ENCODE measurements around the gene GRM5. TPM values are rescaled to one million over a fixed set of nuclear protein-coding genes. Genes with fewer than 3 reads are reported as not detected.
A peak's percentile ranks its signal among the peaks of the same experiment; 100 is the strongest.

Gene GRM5
- total RNA-seq, 2 donors from 2014 or later, result not detected

DNA sequence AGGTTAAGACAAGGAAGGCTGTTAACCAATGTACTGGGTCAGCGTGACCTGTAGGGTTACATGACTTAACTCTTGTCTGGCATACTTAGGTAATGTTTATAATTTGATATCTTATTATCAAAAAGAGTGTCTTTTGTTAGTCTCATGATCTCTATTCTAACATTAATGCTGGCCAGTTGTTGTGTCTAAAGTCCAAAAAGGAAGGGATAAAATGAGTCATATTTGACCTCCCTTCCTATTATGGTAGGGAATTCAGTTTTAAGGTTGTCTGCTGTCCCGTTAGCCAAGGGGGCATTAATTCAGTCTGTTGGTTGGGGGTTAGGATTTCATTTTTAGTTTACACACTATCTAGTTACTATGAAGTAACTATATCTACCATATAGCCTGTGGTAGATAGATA, 364.0 kb downstream of the GRM5 start:
- DNase-seq (no peak), ATAC-seq (replicated peaks in 1 of 2) (no peak)
- peaks cover 0 to 8% of the 10 kb centered on the region in 2 donors for H3K9me3 Mint-ChIP-seq
- no peaks in the 10 kb centered on the region for H3K4me1 Mint-ChIP-seq (ENCODE audit: low read depth)
- H3K27ac Mint-ChIP-seq, result no peak overlapping the region
- H3K27me3 Mint-ChIP-seq (ENCODE audit: low read depth), result no peaks in the 10 kb centered on the region
- H3K4me3 Mint-ChIP-seq, result no peak overlapping the region
- no peaks in the 10 kb centered on the region for H3K36me3 Mint-ChIP-seq (ENCODE audit: insufficient read depth in 2 of 2)

- no peak for DNase-seq
- no peak overlapping the region for H3K4me3 Mint-ChIP-seq
- no peaks in the 10 kb centered on the region for H3K9me3 Mint-ChIP-seq
- H3K36me3 Mint-ChIP-seq (ENCODE audit: insufficient read depth in 2 of 2), result no peaks in the 10 kb centered on the region
- H3K4me1 Mint-ChIP-seq (ENCODE audit: low read depth), result no peaks in the 10 kb centered on the region
- no peaks in the 10 kb centered on the region for H3K27me3 Mint-ChIP-seq (ENCODE audit: low read depth)
- no peak for ATAC-seq (replicated peaks in 1 of 2)
- no peak overlapping the region for H3K27ac Mint-ChIP-seq
Measured at GRCh38 chr11:88697139-88697538, 368.6 kb downstream of the GRM5 start.

- no peaks in the 10 kb centered on the region for H3K27me3 Mint-ChIP-seq (ENCODE audit: low read depth)
- no peak overlapping the region for H3K27ac Mint-ChIP-seq
Measured at GRCh38 chr11:88695689-88696414, 369.9 kb downstream of the GRM5 start.

DNA sequence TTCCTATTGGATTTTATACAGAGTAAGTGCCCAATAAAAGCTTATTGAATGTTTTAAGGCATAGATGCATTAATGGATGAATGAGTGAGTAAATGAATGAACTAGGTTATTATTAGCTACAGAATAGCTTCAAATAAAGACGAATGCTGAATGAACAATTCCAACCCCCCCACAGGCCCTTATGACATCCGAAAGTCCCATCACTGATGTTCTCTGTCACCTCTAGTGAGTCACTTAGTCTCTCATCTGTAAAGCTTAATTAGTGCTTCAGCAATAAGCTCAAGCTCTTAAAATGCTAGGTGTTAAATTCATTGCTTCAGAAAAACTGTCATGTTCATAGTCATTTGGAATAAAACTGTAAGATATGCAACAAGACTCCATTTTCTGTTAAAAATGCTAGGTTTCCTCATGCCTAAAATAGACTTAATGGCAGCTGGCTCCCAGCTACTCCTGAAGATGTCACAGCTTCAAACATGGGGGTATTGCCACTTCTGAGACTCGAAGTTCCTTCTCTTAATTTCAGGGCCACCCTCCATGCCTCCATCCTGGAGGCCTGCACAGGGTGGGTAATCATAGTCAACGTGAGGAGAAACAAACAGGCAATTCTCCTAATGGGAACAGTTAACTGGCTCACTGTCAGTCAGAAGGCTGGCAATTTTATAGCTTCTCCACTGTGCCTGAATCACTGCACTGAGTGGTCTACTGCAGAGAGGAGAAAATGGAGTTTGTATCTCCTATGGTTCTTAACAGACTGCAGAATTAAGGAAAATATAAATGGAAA, 373.3 kb downstream of the GRM5 start:
- Mint-ChIP-seq H3K4me3 (no peak overlapping the region), H3K27me3 (ENCODE audit: low read depth) (no peaks in the 10 kb centered on the region), H3K9me3 (no peaks in the 10 kb centered on the region), H3K27ac (no peak overlapping the region), H3K36me3 (ENCODE audit: insufficient read depth in 2 of 2) (no peaks in the 10 kb centered on the region), H3K4me1 (ENCODE audit: low read depth) (no peaks in the 10 kb centered on the region)
- DNase-seq (no peak), ATAC-seq (replicated peaks in 1 of 2) (no peak)

More at GRCh38 chr11:88695689-88696414, 369.9 kb downstream of the GRM5 start:
- no peak for DNase-seq
- Mint-ChIP-seq H3K4me1 (ENCODE audit: low read depth) (no peaks in the 10 kb centered on the region), H3K36me3 (ENCODE audit: insufficient read depth in 2 of 2) (no peaks in the 10 kb centered on the region), H3K4me3 (no peak overlapping the region), H3K9me3 (no peaks in the 10 kb centered on the region)
- no peak for ATAC-seq (replicated peaks in 1 of 2)

- ATAC-seq (replicated peaks in 1 of 2) (no peak), DNase-seq (no peak)
- H3K27ac Mint-ChIP-seq, result no peak overlapping the region
- no peaks in the 10 kb centered on the region for H3K27me3 Mint-ChIP-seq (ENCODE audit: low read depth)
- H3K36me3 Mint-ChIP-seq (ENCODE audit: insufficient read depth in 2 of 2), result no peaks in the 10 kb centered on the region
- peaks cover 0 to 4% of the 10 kb centered on the region in 2 donors for H3K9me3 Mint-ChIP-seq
- no peak overlapping the region for H3K4me3 Mint-ChIP-seq
- no peaks in the 10 kb centered on the region for H3K4me1 Mint-ChIP-seq (ENCODE audit: low read depth)
Measured at GRCh38 chr11:88689548-88690240, 376.1 kb downstream of the GRM5 start.

DNA sequence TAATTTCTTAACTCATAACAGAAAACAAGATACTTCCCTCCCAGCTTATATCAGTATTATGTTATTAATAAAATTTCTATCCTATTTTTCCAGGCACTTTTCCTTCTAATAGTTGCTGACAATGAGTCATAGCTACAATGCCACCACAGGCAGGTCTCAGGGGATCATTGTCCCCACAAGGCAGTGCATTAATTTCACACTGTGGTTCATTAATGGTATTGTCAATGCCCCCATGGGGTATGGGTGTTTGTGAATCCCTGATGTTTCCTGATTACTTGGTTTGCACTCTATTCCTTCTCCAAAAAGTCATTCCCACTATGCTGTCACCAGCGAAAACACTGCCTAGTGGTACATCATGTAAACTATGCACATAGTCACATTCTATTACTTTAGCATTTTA, 382.8 kb downstream of the GRM5 start:
- H3K27me3 Mint-ChIP-seq (ENCODE audit: low read depth), result no peaks in the 10 kb centered on the region

GRCh38 chr11:88680806-88681205, 385.0 kb downstream of the GRM5 start:
- ATAC-seq (replicated peaks in 1 of 2) (peak; percentile 32 to 51), DNase-seq (no peak)
- peaks cover 8% of the 10 kb centered on the region for H3K4me1 Mint-ChIP-seq (ENCODE audit: low read depth)
- H3K9me3 Mint-ChIP-seq, result peaks cover 0 to 9% of the 10 kb centered on the region in 2 donors
- peaks cover 2 to 3% of the 10 kb centered on the region in 2 donors for H3K36me3 Mint-ChIP-seq (ENCODE audit: insufficient read depth in 2 of 2)
- H3K4me3 Mint-ChIP-seq, result no peak overlapping the region
- H3K27me3 Mint-ChIP-seq (ENCODE audit: low read depth), result no peaks in the 10 kb centered on the region
- no peak overlapping the region for H3K27ac Mint-ChIP-seq

More for the DNA sequence above, 382.8 kb downstream of the GRM5 start:
- H3K4me1 Mint-ChIP-seq (ENCODE audit: low read depth), result peaks cover 8% of the 10 kb centered on the region
- ATAC-seq (replicated peaks in 1 of 2) (no peak), DNase-seq (no peak)
- H3K36me3 Mint-ChIP-seq (ENCODE audit: insufficient read depth in 2 of 2), result peaks cover 2 to 3% of the 10 kb centered on the region in 2 donors
- H3K27ac Mint-ChIP-seq, result no peak overlapping the region
- H3K9me3 Mint-ChIP-seq, result peaks cover 0 to 9% of the 10 kb centered on the region in 2 donors
- H3K4me3 Mint-ChIP-seq, result no peak overlapping the region

DNA sequence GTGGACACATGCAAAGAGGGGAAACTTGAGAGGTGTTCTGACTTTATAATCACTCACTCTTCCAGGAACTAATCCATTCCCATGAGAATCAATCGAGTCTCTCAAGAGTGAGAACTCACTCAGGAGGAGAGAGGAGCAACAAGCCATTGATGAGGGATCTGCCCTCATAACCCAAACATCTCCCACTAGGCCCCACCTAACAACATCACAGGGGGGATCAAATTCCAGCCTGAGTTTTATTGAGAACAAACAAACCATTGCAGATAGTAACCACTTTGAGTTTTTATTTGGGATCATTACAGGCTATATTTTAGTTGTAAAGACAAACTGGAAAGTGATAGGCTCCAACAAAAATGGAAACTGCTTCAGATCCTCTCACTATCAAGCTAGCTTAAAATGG, 399.4 kb downstream of the GRM5 start:
- H3K4me3 Mint-ChIP-seq, result no peak overlapping the region
- no peaks in the 10 kb centered on the region for H3K9me3 Mint-ChIP-seq
- no peak for DNase-seq
- ATAC-seq (replicated peaks in 1 of 2), result no peak
- H3K4me1 Mint-ChIP-seq (ENCODE audit: low read depth), result no peaks in the 10 kb centered on the region
- H3K36me3 Mint-ChIP-seq (ENCODE audit: insufficient read depth in 2 of 2), result no peaks in the 10 kb centered on the region
- H3K27ac Mint-ChIP-seq, result no peak overlapping the region
- no peaks in the 10 kb centered on the region for H3K27me3 Mint-ChIP-seq (ENCODE audit: low read depth)

GRCh38 chr11:88657076-88657738, 408.6 kb downstream of the GRM5 start:
- Mint-ChIP-seq H3K27ac (no peak overlapping the region), H3K4me1 (ENCODE audit: low read depth) (peaks cover 7% of the 10 kb centered on the region), H3K36me3 (ENCODE audit: insufficient read depth in 2 of 2) (no peaks in the 10 kb centered on the region), H3K4me3 (peak overlapping the region; percentile 2 to 44), H3K9me3 (no peaks in the 10 kb centered on the region), H3K27me3 (ENCODE audit: low read depth) (no peaks in the 10 kb centered on the region)
- ATAC-seq (replicated peaks in 1 of 2) (no peak), DNase-seq (no peak)

DNA sequence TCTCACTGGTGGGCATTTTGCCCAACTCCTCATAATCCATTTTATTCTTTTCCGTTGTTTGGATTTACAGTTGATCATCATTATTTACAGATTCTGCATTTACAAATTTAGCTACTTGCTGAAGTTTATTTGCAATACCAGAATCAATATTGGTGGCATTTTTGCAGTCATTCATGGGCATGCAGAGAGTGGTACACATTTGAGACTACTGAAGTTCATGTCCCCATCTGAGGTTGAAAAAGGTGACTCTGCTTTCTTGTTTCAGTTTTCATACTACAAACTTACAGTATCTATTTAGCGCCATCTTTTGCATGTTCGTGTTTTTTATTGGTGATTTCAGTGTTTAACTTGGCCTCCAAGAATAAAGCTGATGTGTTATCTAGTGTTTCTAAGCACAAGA, 409.5 kb downstream of the GRM5 start:
- DNase-seq, result no peak
- no peak overlapping the region for H3K27ac Mint-ChIP-seq
- H3K27me3 Mint-ChIP-seq (ENCODE audit: low read depth), result no peaks in the 10 kb centered on the region
- no peak overlapping the region for H3K4me3 Mint-ChIP-seq
- ATAC-seq (replicated peaks in 1 of 2), result no peak
- no peaks in the 10 kb centered on the region for H3K36me3 Mint-ChIP-seq (ENCODE audit: insufficient read depth in 2 of 2)
- peaks cover 7% of the 10 kb centered on the region for H3K4me1 Mint-ChIP-seq (ENCODE audit: low read depth)
- no peaks in the 10 kb centered on the region for H3K9me3 Mint-ChIP-seq

GRCh38 chr11:88655656-88656055, 410.1 kb downstream of the GRM5 start:
- ATAC-seq (replicated peaks in 1 of 2), result no peak
- H3K36me3 Mint-ChIP-seq (ENCODE audit: insufficient read depth in 2 of 2), result no peaks in the 10 kb centered on the region

DNA sequence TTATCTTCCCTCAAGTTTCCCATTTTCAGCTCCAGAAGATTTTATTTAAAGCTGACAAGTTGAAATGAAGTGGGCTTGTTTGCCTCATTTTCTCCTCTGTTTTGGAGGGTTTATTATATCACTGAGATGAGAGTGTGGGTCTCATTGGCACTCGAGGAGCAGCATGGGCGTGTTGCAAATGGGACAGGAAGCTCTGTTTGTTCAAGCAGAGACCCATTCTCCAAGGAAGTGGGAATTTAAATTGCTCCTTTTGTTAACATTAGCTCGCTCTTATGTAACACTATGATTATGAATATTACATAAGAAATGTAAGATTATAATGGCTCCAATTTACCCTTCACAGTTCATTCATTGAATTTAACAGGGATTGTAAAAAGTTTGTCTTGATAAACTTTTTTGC, 410.6 kb downstream of the GRM5 start:
- Mint-ChIP-seq H3K4me1 (ENCODE audit: low read depth) (peaks cover 7% of the 10 kb centered on the region), H3K36me3 (ENCODE audit: insufficient read depth in 2 of 2) (no peaks in the 10 kb centered on the region), H3K27me3 (ENCODE audit: low read depth) (no peaks in the 10 kb centered on the region), H3K4me3 (no peak overlapping the region), H3K9me3 (no peaks in the 10 kb centered on the region), H3K27ac (no peak overlapping the region)
- no peak for ATAC-seq (replicated peaks in 1 of 2)
- no peak for DNase-seq

More at GRCh38 chr11:88655656-88656055, 410.1 kb downstream of the GRM5 start:
- H3K27ac Mint-ChIP-seq, result no peak overlapping the region
- no peak overlapping the region for H3K4me3 Mint-ChIP-seq
- H3K27me3 Mint-ChIP-seq (ENCODE audit: low read depth), result no peaks in the 10 kb centered on the region
- no peaks in the 10 kb centered on the region for H3K9me3 Mint-ChIP-seq
- DNase-seq, result no peak
- peaks cover 7% of the 10 kb centered on the region for H3K4me1 Mint-ChIP-seq (ENCODE audit: low read depth)

GRCh38 chr11:88651556-88651955, 414.2 kb downstream of the GRM5 start:
- ATAC-seq (replicated peaks in 1 of 2), result no peak
- H3K4me3 Mint-ChIP-seq, result no peak overlapping the region
- no peaks in the 10 kb centered on the region for H3K4me1 Mint-ChIP-seq (ENCODE audit: low read depth)
- H3K9me3 Mint-ChIP-seq, result no peaks in the 10 kb centered on the region
- DNase-seq, result no peak
- H3K36me3 Mint-ChIP-seq (ENCODE audit: insufficient read depth in 2 of 2), result no peaks in the 10 kb centered on the region
- no peaks in the 10 kb centered on the region for H3K27me3 Mint-ChIP-seq (ENCODE audit: low read depth)
- H3K27ac Mint-ChIP-seq, result no peak overlapping the region

Measured in activated T-cell treated with anti-CD3 and anti-CD28 coated beads, Interleukin-2, amount 50 U/mL, for 72 hours (primary cell).